Activated CD4-positive, CD25-positive, alpha-beta regulatory T cell treated with anti-CD3 and anti-CD28 coated beads, Interleukin-2, amount 50 U/mL, for 72 hours (primary cell): ENCODE results near the gene PACSIN3.
"Not testable (repeated sequence)": the region's sequence is repeated elsewhere in the genome, so short reads cannot be mapped to it uniquely, and the experiment has no call there.

Experiments used
- DNase-seq: peaks from one replicate; pipeline ENCODE4 v3.0.0; 2021

Gene PACSIN3

DNA sequence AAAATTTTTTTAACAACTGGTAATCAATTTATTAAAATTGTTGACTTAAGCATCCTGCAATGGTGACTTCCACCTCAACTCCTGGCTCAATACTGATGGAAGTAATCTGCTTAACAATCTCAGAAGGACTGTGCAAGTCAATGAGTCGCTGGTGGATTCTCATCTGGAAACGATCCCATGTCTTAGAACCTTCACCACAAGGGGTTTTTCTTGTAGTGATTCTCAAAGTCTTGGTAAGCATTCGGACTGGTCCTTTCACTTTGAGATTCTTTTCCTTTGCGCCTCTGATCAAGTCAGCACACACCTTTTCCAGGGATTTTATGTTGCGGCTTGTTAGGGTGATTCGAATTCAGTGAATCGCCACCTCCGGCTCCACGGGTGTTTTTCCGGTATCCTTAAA, 4.9 kb upstream of the PACSIN3 start:
- not testable (repeated sequence) for DNase-seq

DNA sequence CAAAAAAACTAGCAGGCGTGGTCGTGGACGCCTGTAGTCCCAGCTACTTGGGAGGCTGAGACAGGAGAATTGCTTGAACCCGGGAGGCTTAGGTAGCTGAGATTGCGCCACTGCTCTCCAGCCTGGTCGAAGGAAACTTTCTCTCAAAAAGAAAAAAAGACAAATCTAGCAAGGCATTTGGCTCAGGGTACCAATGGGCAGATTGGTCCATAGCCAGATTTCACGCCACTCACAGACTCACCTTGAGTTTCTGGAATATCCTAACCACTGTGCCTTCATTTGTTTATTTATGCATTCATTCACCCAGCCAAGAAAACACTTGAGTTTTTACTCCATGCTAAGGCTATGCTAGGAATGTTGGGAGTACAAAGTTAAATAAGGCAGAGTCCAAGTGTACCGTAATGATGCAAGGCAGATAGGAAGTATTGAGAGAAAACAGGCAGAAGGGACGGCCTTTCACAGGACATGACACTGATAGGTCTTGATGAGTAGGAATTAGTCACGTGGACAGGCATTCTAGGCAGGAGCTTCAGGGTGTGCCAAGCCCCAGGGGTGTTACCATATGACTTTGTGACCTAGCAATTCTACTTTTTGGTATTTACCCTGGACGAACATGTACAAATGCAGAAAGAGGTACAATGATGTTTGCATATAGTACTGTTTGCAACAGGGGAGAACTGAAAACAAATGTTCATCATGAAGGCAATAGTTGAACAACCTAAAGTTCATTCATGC, 3.0 kb upstream of the PACSIN3 start:
- DNase-seq, result no peak

DNA sequence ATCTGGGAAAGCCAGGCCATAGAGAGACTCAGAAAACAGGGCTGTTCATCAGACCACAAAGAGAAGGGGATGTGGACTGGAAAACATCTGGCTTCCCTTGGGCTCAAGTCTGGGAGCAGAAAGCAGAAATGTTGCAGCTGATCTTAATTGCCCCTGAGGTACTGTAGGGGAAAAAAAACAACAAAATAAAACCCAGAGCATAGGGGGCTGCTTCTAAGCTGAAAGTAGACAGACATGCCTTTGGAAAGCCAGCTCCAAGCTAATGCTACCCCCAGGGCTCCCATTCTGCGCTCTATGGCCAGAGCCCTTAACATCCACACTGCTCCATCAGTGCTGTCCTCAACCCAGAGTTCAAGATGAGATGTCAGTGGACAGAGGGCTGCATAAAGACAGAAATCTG, 2.0 kb upstream of the PACSIN3 start:
- DNase-seq, result no peak

DNA sequence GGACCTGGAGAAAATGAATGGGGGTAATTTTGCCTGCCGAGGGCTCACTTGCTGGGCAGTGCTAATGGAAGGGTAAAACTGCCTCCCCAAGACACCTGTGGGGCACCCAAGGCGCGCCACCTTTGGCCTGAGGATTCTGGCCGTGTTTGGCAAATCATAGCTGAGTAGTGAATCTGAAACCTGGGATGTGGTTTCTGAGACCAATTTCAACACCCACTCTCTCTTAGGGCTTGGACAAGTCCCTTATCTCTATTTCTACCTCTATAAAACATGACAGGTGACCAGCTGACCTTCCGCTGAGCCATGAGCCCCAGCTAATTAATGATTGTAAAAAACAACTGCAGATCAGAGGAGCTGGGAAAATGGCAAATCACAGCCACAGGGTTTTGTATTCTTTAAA, 1.5 kb upstream of the PACSIN3 start:
- no peak for DNase-seq

DNA sequence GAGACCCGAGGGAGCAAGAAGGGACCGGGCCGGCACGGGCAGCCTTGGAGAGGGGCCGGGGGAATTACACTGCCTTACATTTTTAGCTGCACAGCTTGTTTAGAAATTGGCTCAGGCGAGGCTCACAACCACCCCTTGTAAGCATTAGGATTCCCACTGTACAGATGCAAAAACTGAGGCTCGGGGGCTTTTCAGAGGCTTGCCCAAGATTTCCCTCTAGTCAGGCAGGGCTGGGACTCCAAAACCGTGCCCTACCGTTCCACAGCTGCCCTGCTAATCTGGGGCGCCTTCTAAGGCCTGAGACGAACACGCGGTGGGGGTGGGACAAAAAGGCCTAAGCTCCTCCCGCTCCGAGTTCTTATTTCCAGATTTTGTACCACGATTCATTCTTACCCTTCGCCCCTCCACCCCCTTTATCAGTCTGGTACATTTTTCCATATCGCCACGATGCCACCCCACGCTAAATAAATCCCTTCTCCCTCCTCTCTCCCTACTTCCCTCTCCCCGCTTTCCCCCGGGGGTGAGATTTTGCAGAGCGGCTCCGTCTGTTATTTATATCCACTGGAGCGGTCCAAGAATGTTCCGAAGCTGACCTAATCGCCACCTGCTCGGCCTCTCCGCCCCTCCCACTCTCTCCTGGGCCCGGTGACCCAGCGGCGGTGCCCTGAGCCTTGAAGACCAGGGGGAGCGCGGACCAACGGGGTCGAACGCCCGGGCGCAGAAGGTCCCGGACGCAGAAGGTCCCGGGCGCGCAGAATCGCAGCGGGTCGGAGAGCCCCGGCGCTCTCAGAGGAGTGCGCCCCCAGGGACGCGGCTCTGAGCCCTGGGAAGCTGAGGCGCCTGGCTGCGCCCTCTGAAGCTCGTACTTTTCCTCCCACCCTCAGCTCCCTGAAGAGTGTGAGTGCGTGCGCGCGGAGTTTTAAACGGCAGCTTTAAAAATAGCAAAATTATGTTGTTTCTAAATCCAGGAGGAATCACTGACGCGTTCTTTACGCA, 764 bp upstream of the PACSIN3 start:
- no peak for DNase-seq

- no peak for DNase-seq
Measured at GRCh38 chr11:47185305-47186075, 744 bp downstream of the PACSIN3 start.

GRCh38 chr11:47184711-47185304, 1.4 kb downstream of the PACSIN3 start:
- DNase-seq, result no peak

DNA sequence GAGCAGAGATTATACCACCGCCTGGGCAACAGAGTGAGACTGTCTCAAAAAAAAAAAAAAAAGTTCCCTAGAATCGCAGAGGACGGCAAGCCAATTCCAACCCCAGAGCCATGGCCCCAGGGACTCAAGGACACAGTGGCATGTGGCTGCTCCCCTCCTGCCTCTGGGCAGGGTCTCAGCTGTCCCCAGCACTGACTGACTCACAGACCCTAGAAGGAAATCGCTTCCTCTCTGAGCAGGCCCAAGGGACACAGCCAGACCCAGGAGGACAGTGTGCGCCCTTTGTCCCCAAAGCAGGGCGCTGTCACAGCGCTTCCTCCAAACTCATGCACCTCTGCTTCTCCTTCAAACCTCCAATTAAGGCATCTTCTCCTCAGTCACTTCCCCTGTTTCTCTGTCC, 2.3 kb downstream of the PACSIN3 start:
- DNase-seq, result no peak

- no peak for DNase-seq
Measured at GRCh38 chr11:47183031-47183856, 3.0 kb downstream of the PACSIN3 start.

GRCh38 chr11:47182380-47182779, 3.9 kb downstream of the PACSIN3 start:
- DNase-seq, result no peak

DNA sequence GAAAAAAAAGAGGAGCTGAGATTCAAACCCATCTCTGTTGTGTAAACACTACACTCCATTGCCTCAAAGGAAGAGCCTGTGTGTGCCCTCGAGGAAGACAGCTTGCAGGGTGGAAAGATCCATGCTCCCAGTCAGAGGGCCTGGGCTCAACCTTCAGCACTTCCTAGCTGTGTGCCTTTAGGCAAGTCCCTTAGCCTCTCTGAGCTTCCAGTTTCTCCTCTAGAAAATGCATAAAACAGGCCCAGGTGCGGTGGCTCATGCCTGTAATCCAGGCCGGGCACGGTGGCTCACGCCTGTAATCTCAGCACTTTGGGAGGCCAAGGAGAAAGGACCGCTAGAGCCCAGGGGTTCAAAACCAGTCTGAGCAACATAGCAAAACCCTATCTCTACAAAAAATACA, 5.0 kb downstream of the PACSIN3 start:
- DNase-seq, result no peak

GRCh38 chr11:47180006-47180787, 6.0 kb downstream of the PACSIN3 start:
- no peak for DNase-seq

DNA sequence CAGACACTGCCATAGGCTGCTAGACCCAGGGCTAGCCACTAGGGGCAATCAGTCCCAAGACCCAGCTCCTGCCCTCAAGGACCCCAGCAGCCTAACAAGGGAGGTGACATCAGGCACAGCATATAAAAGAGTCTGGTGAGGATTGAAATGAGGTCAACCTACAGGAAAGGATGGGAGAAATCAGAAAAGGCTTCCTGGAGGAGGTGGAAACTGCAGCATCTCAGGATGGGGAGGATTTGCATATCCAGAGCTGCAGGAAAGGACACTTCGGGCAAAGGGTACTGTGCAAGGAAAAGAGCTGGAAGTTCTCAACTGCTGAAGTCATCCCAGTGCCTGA, 6.6 kb downstream of the PACSIN3 start:
- no peak for DNase-seq

- DNase-seq, result no peak
Measured at GRCh38 chr11:47178737-47179654, 7.2 kb downstream of the PACSIN3 start.

DNA sequence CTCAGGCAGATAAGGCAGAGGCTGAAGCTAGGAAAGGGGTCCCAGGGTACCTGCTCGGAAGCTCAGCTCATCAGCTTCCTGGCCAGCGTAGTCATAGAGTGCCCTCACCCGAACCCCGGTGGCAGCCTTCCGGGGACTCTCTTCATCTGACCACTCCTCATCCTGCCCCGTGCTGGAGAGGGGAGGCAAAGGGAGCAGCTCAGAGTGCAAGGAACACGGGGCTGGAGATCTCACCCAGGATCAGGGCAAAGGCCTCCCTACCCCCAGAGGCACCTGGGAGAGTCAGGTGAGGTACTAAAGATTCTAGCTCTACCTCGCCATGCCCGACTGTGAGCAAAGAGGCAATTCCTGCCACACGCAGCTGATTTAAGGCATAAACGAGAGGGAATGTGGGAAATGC, 7.9 kb downstream of the PACSIN3 start:
- no peak for DNase-seq

- no peak for DNase-seq
Measured at GRCh38 chr11:47177846-47178245, 8.4 kb downstream of the PACSIN3 start.

- no peak for DNase-seq
Measured at GRCh38 chr11:47177229-47177845, 8.9 kb downstream of the PACSIN3 start.

GRCh38 chr11:47176328-47177228, 9.7 kb downstream of the PACSIN3 start, which contains the start of gene ARFGAP2:
ARFGAP2 (minus strand) TSS chr11:47176879; CDS start chr11:47176853, 26 bp downstream.
- DNase-seq, result peak; percentile 97
